Measurements from ENCODE around the gene CCDC14. TPM values are rescaled to one million over a fixed set of nuclear protein-coding genes. Genes with fewer than 3 reads are reported as not detected.

CCDC14 gene
- polyA plus RNA-seq, 1 donor (not counting 4 experiments of a cell fraction or from before 2014, with no cell fraction given): 50.5 TPM

- Histone ChIP-seq H3K79me2 (ENCODE audit: control insufficient read depth, insufficient read depth, low read length) (no peaks in the 10 kb centered on the region), H3K9me1 (ENCODE audit: control insufficient read depth, extremely low read depth, insufficient read depth, low read length) (no peaks in the 10 kb centered on the region), H3K4me3 (ENCODE audit: control insufficient read depth in 2 of 3, extremely low read depth in 1 of 3, insufficient read depth in 2 of 3, low read depth in 1 of 3, low read length in 3 of 3) (no peak overlapping the region), H3K36me3 (ENCODE audit: control insufficient read depth in 2 of 2, extremely low read depth in 1 of 2, insufficient read depth in 2 of 2, low read length in 2 of 2) (peaks cover 0 to 4% of the 10 kb centered on the region in 2 experiments), H2AFZ (ENCODE audit: control insufficient read depth, low read length) (no peak overlapping the region), H3K9ac (ENCODE audit: control insufficient read depth, extremely low read depth, insufficient read depth, low read length) (no peak overlapping the region), H3K9me3 (ENCODE audit: control insufficient read depth, low read depth, low read length) (no peaks in the 10 kb centered on the region), H3K4me2 (ENCODE audit: control insufficient read depth, extremely low read depth, insufficient read depth, low read depth, low read length) (no peak overlapping the region), H3K27me3 (ENCODE audit: control insufficient read depth, extremely low read depth, insufficient read depth, low read length) (no peaks in the 10 kb centered on the region), H3K27ac (ENCODE audit: control insufficient read depth, insufficient read depth, low read length) (no peak overlapping the region), H3K4me1 (ENCODE audit: control insufficient read depth, extremely low read depth, insufficient read depth, low read length) (no peaks in the 10 kb centered on the region), H4K20me1 (ENCODE audit: control insufficient read depth, extremely low read depth, insufficient read depth, low read length) (no peaks in the 10 kb centered on the region)
- dilution Hi-C loops (cut with MboI; ENCODE audit: extremely low pct_ligation_motif_present, low sequenced_read_pairs): no loop called here
- DNase-seq (ENCODE audit: low read depth, low spot score): no peak
- FAIRE-seq: no peak
- TF ChIP-seq EZH2 (IDR thresholded peaks at IDR 0.05; ENCODE audit: low read length): no peak
- TF ChIP-seq CTCF (optimal IDR thresholded peaks at IDR 0.05 in 1 of 3, IDR thresholded peaks at IDR 0.05 in 1 of 3, conservative IDR thresholded peaks at IDR 0.05 in 1 of 3; ENCODE audit: extremely low read depth in 1 of 3, insufficient read depth in 2 of 3, low read length in 3 of 3): no peak
Observed at GRCh38 chr3:123929325-123929724, 31.7 kb downstream of the CCDC14 start.

GRCh38 chr3:123926396-123926795 is 34.6 kb downstream of the CCDC14 start:
- H3K9me3 ChIP-seq (ENCODE audit: control insufficient read depth, low read depth, low read length): no peaks in the 10 kb centered on the region
- no peak for DNase-seq (ENCODE audit: low read depth, low spot score)
- no peaks in the 10 kb centered on the region for H3K27me3 ChIP-seq (ENCODE audit: control insufficient read depth, extremely low read depth, insufficient read depth, low read length)
- no peak for FAIRE-seq
- no peak overlapping the region for H2AFZ ChIP-seq (ENCODE audit: control insufficient read depth, low read length)
- H3K36me3 ChIP-seq (ENCODE audit: control insufficient read depth in 2 of 2, extremely low read depth in 1 of 2, insufficient read depth in 2 of 2, low read length in 2 of 2): peaks cover 0 to 4% of the 10 kb centered on the region in 2 experiments
- no peak overlapping the region for H3K4me2 ChIP-seq (ENCODE audit: control insufficient read depth, extremely low read depth, insufficient read depth, low read depth, low read length)
- no peak overlapping the region for H3K9ac ChIP-seq (ENCODE audit: control insufficient read depth, extremely low read depth, insufficient read depth, low read length)
- H4K20me1 ChIP-seq (ENCODE audit: control insufficient read depth, extremely low read depth, insufficient read depth, low read length): no peaks in the 10 kb centered on the region
- TF ChIP-seq CTCF (optimal IDR thresholded peaks at IDR 0.05 in 1 of 3, IDR thresholded peaks at IDR 0.05 in 1 of 3, conservative IDR thresholded peaks at IDR 0.05 in 1 of 3; ENCODE audit: extremely low read depth in 1 of 3, insufficient read depth in 2 of 3, low read length in 3 of 3): no peak
- TF ChIP-seq EZH2 (IDR thresholded peaks at IDR 0.05; ENCODE audit: low read length): no peak
- dilution Hi-C loops (cut with MboI; ENCODE audit: extremely low pct_ligation_motif_present, low sequenced_read_pairs): no loop called here
- no peaks in the 10 kb centered on the region for H3K79me2 ChIP-seq (ENCODE audit: control insufficient read depth, insufficient read depth, low read length)
- no peak overlapping the region for H3K27ac ChIP-seq (ENCODE audit: control insufficient read depth, insufficient read depth, low read length)
- no peaks in the 10 kb centered on the region for H3K9me1 ChIP-seq (ENCODE audit: control insufficient read depth, extremely low read depth, insufficient read depth, low read length)
- no peak overlapping the region for H3K4me3 ChIP-seq (ENCODE audit: control insufficient read depth in 2 of 3, extremely low read depth in 1 of 3, insufficient read depth in 2 of 3, low read depth in 1 of 3, low read length in 3 of 3)
- H3K4me1 ChIP-seq (ENCODE audit: control insufficient read depth, extremely low read depth, insufficient read depth, low read length): no peaks in the 10 kb centered on the region
